Erythroblast (primary cell): ENCODE results near the gene MOBP.

ENCODE experiments used
- GATA1 ChIP-seq: IDR thresholded peaks from 2 replicates; pipeline ENCODE4 v1.6.1; 2011; ENCODE audit warnings: low read depth, mild to moderate bottlenecking, control low read depth, low read length, moderate library complexity
- POLR2A ChIP-seq: IDR thresholded peaks from 2 replicates; pipeline ENCODE4 v1.6.1; 2011; ENCODE audit warnings: mild to moderate bottlenecking, low read length

DNA sequence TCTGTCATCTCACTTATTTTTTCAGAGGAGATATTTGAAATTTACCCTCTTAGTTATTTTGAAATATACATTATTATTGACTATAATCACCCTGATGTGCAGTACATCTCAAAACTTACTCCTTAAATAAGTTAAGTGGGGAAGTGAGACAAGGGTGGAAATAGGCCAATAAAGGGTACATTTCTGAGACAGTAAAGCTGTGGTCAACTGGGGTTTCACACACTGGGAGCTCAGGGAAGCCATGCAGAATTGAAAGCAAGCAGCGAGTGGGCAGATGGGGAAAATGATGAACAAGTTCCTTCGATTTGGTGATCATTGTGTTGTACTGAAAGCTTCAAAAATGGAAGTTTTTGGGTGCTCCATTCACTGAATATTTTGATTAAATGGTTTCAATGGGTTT is 21.6 kb upstream of the MOBP start:
- TF ChIP-seq POLR2A (no peak), GATA1 (no peak)
